ENCODE results near the gene RGS4.

GRCh38 chr1:163063610-163064009 is 5.6 kb upstream of the RGS4 start:
- no peak for TF ChIP-seq CTCF (IDR thresholded peaks at IDR 0.05)
- no peak for TF ChIP-seq POLR2A (IDR thresholded peaks at IDR 0.05)
